Tibial nerve (tissue), 3 donors: ENCODE measurements around the gene CPAMD8.

Experiments used
- POLR2A ChIP-seq, 2 donors: fragments of 450-650 bp; IDR thresholded peaks; one replicate each; pipeline ENCODE4 v1.6.1; 2017; ENCODE audit warnings: antibody characterized with exemption in 2 of 2, mild to moderate bottlenecking in 2 of 2, moderate library complexity in 2 of 2
- TF ChIP-seq, protein P1 (sequence below), 5 experiments: fragments of 200-600 bp in 3 of 5; fragments of 450-650 bp in 2 of 5; sonication (generic) in 3 of 5; IDR thresholded peaks; one replicate each; pipeline ENCODE4 v1.5.1; 2016 to 2019; ENCODE audit warnings: antibody characterized with exemption in 5 of 5, mild to moderate bottlenecking in 3 of 5, moderate library complexity in 2 of 5

- TF ChIP-seq POLR2A (IDR thresholded peaks at IDR 0.05), result no peak
- TF ChIP-seq, protein P1, sequence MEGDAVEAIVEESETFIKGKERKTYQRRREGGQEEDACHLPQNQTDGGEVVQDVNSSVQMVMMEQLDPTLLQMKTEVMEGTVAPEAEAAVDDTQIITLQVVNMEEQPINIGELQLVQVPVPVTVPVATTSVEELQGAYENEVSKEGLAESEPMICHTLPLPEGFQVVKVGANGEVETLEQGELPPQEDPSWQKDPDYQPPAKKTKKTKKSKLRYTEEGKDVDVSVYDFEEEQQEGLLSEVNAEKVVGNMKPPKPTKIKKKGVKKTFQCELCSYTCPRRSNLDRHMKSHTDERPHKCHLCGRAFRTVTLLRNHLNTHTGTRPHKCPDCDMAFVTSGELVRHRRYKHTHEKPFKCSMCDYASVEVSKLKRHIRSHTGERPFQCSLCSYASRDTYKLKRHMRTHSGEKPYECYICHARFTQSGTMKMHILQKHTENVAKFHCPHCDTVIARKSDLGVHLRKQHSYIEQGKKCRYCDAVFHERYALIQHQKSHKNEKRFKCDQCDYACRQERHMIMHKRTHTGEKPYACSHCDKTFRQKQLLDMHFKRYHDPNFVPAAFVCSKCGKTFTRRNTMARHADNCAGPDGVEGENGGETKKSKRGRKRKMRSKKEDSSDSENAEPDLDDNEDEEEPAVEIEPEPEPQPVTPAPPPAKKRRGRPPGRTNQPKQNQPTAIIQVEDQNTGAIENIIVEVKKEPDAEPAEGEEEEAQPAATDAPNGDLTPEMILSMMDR (IDR thresholded peaks at IDR 0.05), result no peak
These were observed 124.1 kb downstream of the CPAMD8 start for GRCh38 chr19:16902545-16902944.
